HCT116 (cell line): Measurements from ENCODE around the gene BPIFB3.

Experiments used
- EZH2 ChIP-seq: fragments of 200-600 bp; sonication (generic); IDR thresholded peaks from 2 replicates; pipeline ENCODE4 v1.6.1; 2017; ENCODE audit warnings: antibody characterized with exemption, mixed run types
- FOSL1 ChIP-seq: IDR thresholded peaks from 2 replicates; pipeline ENCODE4 v1.6.1; 2012; ENCODE audit warnings: low read depth
- JUND ChIP-seq: IDR thresholded peaks from 2 replicates; pipeline ENCODE4 v1.6.1; 2012
- POLR2A ChIP-seq: IDR thresholded peaks from 2 replicates; pipeline ENCODE4 v1.7.0; 2011; ENCODE audit warnings: borderline replicate concordance; ENCODE audit not compliant: insufficient read depth, insufficient read length; ENCODE audit errors: extremely low read depth
- POLR2AphosphoS5 ChIP-seq: IDR thresholded peaks from 2 replicates; pipeline ENCODE4 v1.6.1; 2011; ENCODE audit warnings: mild to moderate bottlenecking, low read depth, low read length, moderate library complexity
- RAD21 ChIP-seq: IDR thresholded peaks from 2 replicates; pipeline ENCODE4 v1.6.1; 2012; ENCODE audit warnings: low read depth, mild to moderate bottlenecking
- SRF ChIP-seq: IDR thresholded peaks from 2 replicates; pipeline ENCODE4 v1.6.1; 2012; ENCODE audit warnings: low read depth
- ZFX ChIP-seq: fragments of 450-650 bp; IDR thresholded peaks from 2 replicates; pipeline ENCODE4 v1.6.1; 2017
- ZNF274 ChIP-seq: fragments of 200-500 bp; sonication (Bioruptor generic); IDR thresholded peaks from 2 replicates; pipeline ENCODE4 v1.6.1; 2014; ENCODE audit warnings: mild to moderate bottlenecking, low read depth, low read length, inconsistent platforms
- TF ChIP-seq, protein P1 (sequence below), 3 experiments: fragments of 200-600 bp in 1 of 3; sonication (generic) in 1 of 3; IDR thresholded peaks in 2 of 3; conservative IDR thresholded peaks in 1 of 3; 2 replicates each; pipeline ENCODE4 v1.5.1; 2012 to 2017; ENCODE audit warnings: low read depth in 2 of 3, low read length in 2 of 3, antibody characterized with exemption in 1 of 3, borderline replicate concordance in 1 of 3, control low read depth in 1 of 3, mild to moderate bottlenecking in 1 of 3, mixed read lengths in 1 of 3, mixed run types in 1 of 3, moderate library complexity in 1 of 3; ENCODE audit not compliant: insufficient read depth in 1 of 3
- TF ChIP-seq, protein P2 (sequence below): IDR thresholded peaks from 2 replicates; pipeline ENCODE4 v1.6.1; 2012; ENCODE audit warnings: low read depth
- TF ChIP-seq, protein P3 (sequence below): IDR thresholded peaks from 2 replicates; pipeline ENCODE4 v1.6.1; 2012

DNA sequence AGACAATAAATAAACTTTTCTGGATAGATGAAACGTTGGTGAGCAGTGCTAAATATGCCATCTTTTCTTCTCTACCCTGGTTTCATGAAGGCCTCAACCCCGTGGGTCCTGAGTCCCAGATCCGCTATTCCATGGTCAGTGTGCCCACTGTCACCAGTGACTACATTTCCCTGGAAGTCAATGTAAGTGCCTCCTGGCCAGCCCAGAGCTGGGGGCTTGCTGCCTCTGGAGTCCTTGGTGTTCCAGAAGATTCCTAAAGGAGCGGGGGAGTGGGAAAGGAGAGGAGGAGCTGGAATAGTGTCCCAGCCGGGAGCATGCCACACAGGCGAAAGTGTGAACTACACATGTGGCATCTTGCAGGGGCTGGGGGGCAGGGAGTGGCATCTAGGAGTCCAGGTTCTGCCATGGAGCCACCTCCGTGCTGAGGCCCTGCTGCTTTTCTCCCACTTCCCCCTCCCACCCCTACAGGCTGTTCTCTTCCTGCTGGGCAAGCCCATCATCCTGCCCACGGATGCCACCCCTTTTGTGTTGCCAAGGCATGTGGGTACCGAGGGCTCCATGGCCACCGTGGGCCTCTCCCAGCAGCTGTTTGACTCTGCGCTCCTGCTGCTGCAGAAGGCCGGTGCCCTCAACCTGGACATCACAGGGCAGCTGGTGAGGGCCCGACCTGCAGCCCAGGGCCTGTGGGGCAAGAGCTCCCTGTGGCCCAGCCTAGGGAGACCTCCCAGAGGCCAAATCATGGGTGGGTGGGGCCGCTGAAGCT is 35.4 kb upstream of the BPIFB3 start:
- TF ChIP-seq EZH2 = no peak
- TF ChIP-seq, protein P1, sequence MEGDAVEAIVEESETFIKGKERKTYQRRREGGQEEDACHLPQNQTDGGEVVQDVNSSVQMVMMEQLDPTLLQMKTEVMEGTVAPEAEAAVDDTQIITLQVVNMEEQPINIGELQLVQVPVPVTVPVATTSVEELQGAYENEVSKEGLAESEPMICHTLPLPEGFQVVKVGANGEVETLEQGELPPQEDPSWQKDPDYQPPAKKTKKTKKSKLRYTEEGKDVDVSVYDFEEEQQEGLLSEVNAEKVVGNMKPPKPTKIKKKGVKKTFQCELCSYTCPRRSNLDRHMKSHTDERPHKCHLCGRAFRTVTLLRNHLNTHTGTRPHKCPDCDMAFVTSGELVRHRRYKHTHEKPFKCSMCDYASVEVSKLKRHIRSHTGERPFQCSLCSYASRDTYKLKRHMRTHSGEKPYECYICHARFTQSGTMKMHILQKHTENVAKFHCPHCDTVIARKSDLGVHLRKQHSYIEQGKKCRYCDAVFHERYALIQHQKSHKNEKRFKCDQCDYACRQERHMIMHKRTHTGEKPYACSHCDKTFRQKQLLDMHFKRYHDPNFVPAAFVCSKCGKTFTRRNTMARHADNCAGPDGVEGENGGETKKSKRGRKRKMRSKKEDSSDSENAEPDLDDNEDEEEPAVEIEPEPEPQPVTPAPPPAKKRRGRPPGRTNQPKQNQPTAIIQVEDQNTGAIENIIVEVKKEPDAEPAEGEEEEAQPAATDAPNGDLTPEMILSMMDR (IDR thresholded peaks at IDR 0.05 in 2 of 3, conservative IDR thresholded peaks at IDR 0.05 in 1 of 3; ENCODE audit: borderline replicate concordance in 1 of 3, insufficient read depth in 1 of 3, low read depth in 2 of 3, low read length in 2 of 3) = no peak
- TF ChIP-seq RAD21 = no peak
- TF ChIP-seq JUND = no peak
- TF ChIP-seq POLR2AphosphoS5 = no peak
- TF ChIP-seq, protein P2, sequence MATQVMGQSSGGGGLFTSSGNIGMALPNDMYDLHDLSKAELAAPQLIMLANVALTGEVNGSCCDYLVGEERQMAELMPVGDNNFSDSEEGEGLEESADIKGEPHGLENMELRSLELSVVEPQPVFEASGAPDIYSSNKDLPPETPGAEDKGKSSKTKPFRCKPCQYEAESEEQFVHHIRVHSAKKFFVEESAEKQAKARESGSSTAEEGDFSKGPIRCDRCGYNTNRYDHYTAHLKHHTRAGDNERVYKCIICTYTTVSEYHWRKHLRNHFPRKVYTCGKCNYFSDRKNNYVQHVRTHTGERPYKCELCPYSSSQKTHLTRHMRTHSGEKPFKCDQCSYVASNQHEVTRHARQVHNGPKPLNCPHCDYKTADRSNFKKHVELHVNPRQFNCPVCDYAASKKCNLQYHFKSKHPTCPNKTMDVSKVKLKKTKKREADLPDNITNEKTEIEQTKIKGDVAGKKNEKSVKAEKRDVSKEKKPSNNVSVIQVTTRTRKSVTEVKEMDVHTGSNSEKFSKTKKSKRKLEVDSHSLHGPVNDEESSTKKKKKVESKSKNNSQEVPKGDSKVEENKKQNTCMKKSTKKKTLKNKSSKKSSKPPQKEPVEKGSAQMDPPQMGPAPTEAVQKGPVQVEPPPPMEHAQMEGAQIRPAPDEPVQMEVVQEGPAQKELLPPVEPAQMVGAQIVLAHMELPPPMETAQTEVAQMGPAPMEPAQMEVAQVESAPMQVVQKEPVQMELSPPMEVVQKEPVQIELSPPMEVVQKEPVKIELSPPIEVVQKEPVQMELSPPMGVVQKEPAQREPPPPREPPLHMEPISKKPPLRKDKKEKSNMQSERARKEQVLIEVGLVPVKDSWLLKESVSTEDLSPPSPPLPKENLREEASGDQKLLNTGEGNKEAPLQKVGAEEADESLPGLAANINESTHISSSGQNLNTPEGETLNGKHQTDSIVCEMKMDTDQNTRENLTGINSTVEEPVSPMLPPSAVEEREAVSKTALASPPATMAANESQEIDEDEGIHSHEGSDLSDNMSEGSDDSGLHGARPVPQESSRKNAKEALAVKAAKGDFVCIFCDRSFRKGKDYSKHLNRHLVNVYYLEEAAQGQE = no peak
- TF ChIP-seq SRF = no peak
- no peak for TF ChIP-seq FOSL1
- TF ChIP-seq, protein P3, sequence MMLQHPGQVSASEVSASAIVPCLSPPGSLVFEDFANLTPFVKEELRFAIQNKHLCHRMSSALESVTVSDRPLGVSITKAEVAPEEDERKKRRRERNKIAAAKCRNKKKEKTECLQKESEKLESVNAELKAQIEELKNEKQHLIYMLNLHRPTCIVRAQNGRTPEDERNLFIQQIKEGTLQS = no peak
- TF ChIP-seq ZNF274 = no peak
- no peak for TF ChIP-seq POLR2A
- TF ChIP-seq ZFX = no peak
